WTC11 (cell line): Measurements from ENCODE around the gene FBXO41. TPM values are rescaled to one million over a fixed set of nuclear protein-coding genes. Genes with fewer than 3 reads are reported as not detected.

Experiments used
- ATAC-seq: fragments of 200-7000 bp; cut with Tn5 transposase; 2 replicates; pipeline ENCODE4 v1.10.0; 2021; ENCODE audit warnings: mild to moderate bottlenecking, moderate library complexity
- CTCF ChIA-PET: fragments of 300-600 bp; sonication (Branson Sonifier 250); formaldehyde crosslinking; loops from one replicate; lab custom pipeline; 2021; ENCODE audit warnings: antibody characterized with exemption; lab: Charles Lee
- POLR2A ChIA-PET: fragments of 350-600 bp; sonication (Branson Sonifier 250); formaldehyde crosslinking; loops from one replicate; lab custom pipeline; 2021; ENCODE audit warnings: antibody characterized with exemption; lab: Charles Lee
- DNase-seq: peaks from one replicate; pipeline ENCODE4 v3.0.0; 2021; ENCODE audit warnings: low spot score
- H3K27ac Mint-ChIP-seq: 2 replicates; pipeline ENCODE4 v1.8.0; 2021; ENCODE audit warnings: mixed read lengths
- H3K27me3 Mint-ChIP-seq: 2 replicates; pipeline ENCODE4 v1.8.0; 2021; ENCODE audit warnings: low read depth, mild to moderate bottlenecking, moderate library complexity, mixed read lengths
- H3K36me3 Mint-ChIP-seq: 2 replicates; pipeline ENCODE4 v1.8.0; 2021; ENCODE audit warnings: mixed read lengths
- H3K4me1 Mint-ChIP-seq: 2 replicates; pipeline ENCODE4 v1.8.0; 2022; ENCODE audit warnings: mixed read lengths
- H3K4me3 Mint-ChIP-seq: 2 replicates; pipeline ENCODE4 v1.8.0; 2021; ENCODE audit warnings: mild to moderate bottlenecking, moderate library complexity, mixed read lengths
- H3K9me3 Mint-ChIP-seq: 2 replicates; pipeline ENCODE4 v1.8.0; 2021; ENCODE audit warnings: mixed read lengths
- ATF2 ChIP-seq: sonication (generic); formaldehyde crosslinking; IDR thresholded peaks from 2 replicates; pipeline ENCODE4 v1.8.1; 2022; ENCODE audit warnings: low read depth, missing genetic modification reagents, borderline replicate concordance
- ATF3 ChIP-seq: sonication (generic); formaldehyde crosslinking; conservative IDR thresholded peaks from 2 replicates; pipeline ENCODE4 v1.8.1; 2022; ENCODE audit warnings: mild to moderate bottlenecking, missing genetic modification reagents
- ATF6 ChIP-seq: sonication (generic); formaldehyde crosslinking; IDR thresholded peaks from 2 replicates; pipeline ENCODE4 v1.8.1; 2023; ENCODE audit warnings: mild to moderate bottlenecking, missing genetic modification reagents
- CREM ChIP-seq: sonication (generic); formaldehyde crosslinking; IDR thresholded peaks from 2 replicates; pipeline ENCODE4 v1.8.1; 2022; ENCODE audit warnings: mild to moderate bottlenecking, missing genetic modification reagents, moderate library complexity
- ELF4 ChIP-seq: sonication (generic); formaldehyde crosslinking; IDR thresholded peaks from 2 replicates; pipeline ENCODE4 v1.8.1; 2022; ENCODE audit warnings: low read depth, mild to moderate bottlenecking, moderate library complexity, missing genetic modification reagents
- ERG ChIP-seq: fragments of 250-450 bp; sonication (Bioruptor Pico); IDR thresholded peaks from 2 replicates; pipeline ENCODE4 v1.8.0; 2021; ENCODE audit warnings: mild to moderate bottlenecking
- FOXJ3 ChIP-seq: sonication (generic); formaldehyde crosslinking; IDR thresholded peaks from 2 replicates; pipeline ENCODE4 v1.9.0; 2021; ENCODE audit warnings: missing genetic modification reagents, mild to moderate bottlenecking, borderline replicate concordance
- FOXP1 ChIP-seq: sonication (generic); formaldehyde crosslinking; IDR thresholded peaks from 2 replicates; pipeline ENCODE4 v1.8.0; 2022; ENCODE audit warnings: missing genetic modification reagents, mild to moderate bottlenecking, moderate library complexity, borderline replicate concordance
- IRF2 ChIP-seq: sonication (generic); formaldehyde crosslinking; IDR thresholded peaks from 2 replicates; pipeline ENCODE4 v1.8.0; 2022; ENCODE audit warnings: low read depth, missing genetic modification reagents, borderline replicate concordance
- MLX ChIP-seq: sonication (generic); formaldehyde crosslinking; IDR thresholded peaks from 2 replicates; pipeline ENCODE4 v1.8.1; 2023; ENCODE audit warnings: mild to moderate bottlenecking, missing genetic modification reagents, moderate library complexity
- NFYB ChIP-seq: sonication (generic); formaldehyde crosslinking; conservative IDR thresholded peaks from 2 replicates; pipeline ENCODE4 v1.8.0; 2022; ENCODE audit warnings: low read depth, missing genetic modification reagents
- NR1H2 ChIP-seq: sonication (generic); formaldehyde crosslinking; IDR thresholded peaks from 2 replicates; pipeline ENCODE4 v1.9.0; 2021; ENCODE audit warnings: mild to moderate bottlenecking, moderate library complexity, missing genetic modification reagents
- NR2C2 ChIP-seq: sonication (generic); formaldehyde crosslinking; IDR thresholded peaks from 2 replicates; pipeline ENCODE4 v1.8.0; 2022; ENCODE audit warnings: mild to moderate bottlenecking, missing genetic modification reagents
- PREB ChIP-seq: sonication (generic); formaldehyde crosslinking; IDR thresholded peaks from 2 replicates; pipeline ENCODE4 v1.8.1; 2022; ENCODE audit warnings: mild to moderate bottlenecking, missing genetic modification reagents, moderate library complexity, borderline replicate concordance
- PRRX2 ChIP-seq: fragments of 250-450 bp; sonication (Bioruptor Pico); IDR thresholded peaks from 2 replicates; pipeline ENCODE4 v1.8.0; 2021; ENCODE audit warnings: mild to moderate bottlenecking
- RORB ChIP-seq: fragments of 250-450 bp; sonication (Bioruptor Pico); IDR thresholded peaks from 2 replicates; pipeline ENCODE4 v1.9.0; 2021; ENCODE audit warnings: mild to moderate bottlenecking
- SOX15 ChIP-seq: fragments of 250-450 bp; sonication (Bioruptor Pico); IDR thresholded peaks from 2 replicates; pipeline ENCODE4 v1.9.0; 2021; ENCODE audit warnings: mild to moderate bottlenecking
- TEAD4 ChIP-seq: sonication (generic); formaldehyde crosslinking; IDR thresholded peaks from 2 replicates; pipeline ENCODE4 v1.8.0; 2022; ENCODE audit warnings: mild to moderate bottlenecking, missing genetic modification reagents
- TP53 ChIP-seq: sonication (generic); formaldehyde crosslinking; IDR thresholded peaks from 2 replicates; pipeline ENCODE4 v1.8.1; 2023; ENCODE audit warnings: mild to moderate bottlenecking, missing genetic modification reagents
- ZBTB21 ChIP-seq: sonication (generic); formaldehyde crosslinking; IDR thresholded peaks from 2 replicates; pipeline ENCODE4 v1.8.1; 2023; ENCODE audit warnings: mild to moderate bottlenecking, missing genetic modification reagents, borderline replicate concordance
- ZBTB43 ChIP-seq: sonication (generic); formaldehyde crosslinking; IDR thresholded peaks from 2 replicates; pipeline ENCODE4 v1.8.1; 2023; ENCODE audit warnings: mild to moderate bottlenecking, missing genetic modification reagents
- ZNF396 ChIP-seq: fragments of 250-450 bp; sonication (Bioruptor Pico); IDR thresholded peaks from 2 replicates; pipeline ENCODE4 v1.8.0; 2021; ENCODE audit warnings: mild to moderate bottlenecking, moderate library complexity, borderline replicate concordance
- total RNA-seq: library from RNA; stranded (reverse); gene quantifications from 3 replicates; pipeline ENCODE4 v1.2.3, GENCODE V29; 2021

Gene FBXO41
- total RNA-seq, 1 experiment from 2014 or later, result 19.2 TPM

GRCh38 chr2:73233154-73233931 lies 50.9 kb downstream of the FBXO41 start, which contains the start of gene PRADC1 (continued):
- no peak for TF ChIP-seq ERG (CRISPR knock-in tag)
- TF ChIP-seq ELF4 (CRISPR knock-in tag), result no peak
- no peak for TF ChIP-seq NR2C2
- peak; percentile 82; the same call in 1 of the 2 replicates for TF ChIP-seq FOXP1 (CRISPR knock-in tag)
- TF ChIP-seq ZNF396 (CRISPR knock-in tag), result no peak
- no peak for TF ChIP-seq MLX (CRISPR knock-in tag)
- TF ChIP-seq ATF6 (CRISPR knock-in tag), result no peak
- no peak for TF ChIP-seq PREB (CRISPR knock-in tag)
- TF ChIP-seq ZBTB21 (CRISPR knock-in tag), result no peak
- TF ChIP-seq IRF2 (CRISPR knock-in tag), result no peak
- no peak for TF ChIP-seq SOX15 (CRISPR knock-in tag)
- TF ChIP-seq ATF3 (CRISPR knock-in tag), result no peak

GRCh38 chr2:73232403-73233153 lies 51.7 kb downstream of the FBXO41 start:
- ATAC-seq (no peak), DNase-seq (no peak)
- ChIA-PET CTCF (interaction anchor here (0.8 to 3.0 kb wide), 13 partner anchors 13 to 370 kb away, joined by 3 to 39 read pairs (median 4); partner anchors contain the start of genes EGR4 and SPR), POLR2A (interaction anchor here (0.5 to 1.6 kb wide), 7 partner anchors 9 to 145 kb away, joined by 3 to 4 read pairs (median 3); partner anchors contain the start of gene NOTO)
- Mint-ChIP-seq H3K27ac (no peak overlapping the region), H3K27me3 (no peaks in the 10 kb centered on the region; the same call in 1 of the 2 replicates), H3K9me3 (no peaks in the 10 kb centered on the region), H3K4me3 (peak overlapping the region; percentile 100), H3K4me1 (peaks cover 25% of the 10 kb centered on the region), H3K36me3 (peaks cover 4% of the 10 kb centered on the region; the same call in 1 of the 2 replicates)
- TF ChIP-seq NFYB (no peak), FOXJ3 (CRISPR knock-in tag) (no peak), PREB (CRISPR knock-in tag) (no peak), TP53 (CRISPR knock-in tag) (no peak), ZNF396 (CRISPR knock-in tag) (no peak), ATF3 (CRISPR knock-in tag) (no peak), PRRX2 (CRISPR knock-in tag) (no peak), NR1H2 (CRISPR knock-in tag) (no peak), TEAD4 (CRISPR knock-in tag) (no peak), ATF2 (no peak), ZBTB43 (CRISPR knock-in tag) (no peak), CREM (no peak), RORB (no peak)
